Right hindlimb (tissue), 1 donor: ENCODE measurements around the gene ETFDH.
A peak's percentile ranks its signal among the peaks of the same experiment; 100 is the strongest.
"Not testable (repeated sequence)": the region's sequence is repeated elsewhere in the genome, so short reads cannot be mapped to it uniquely, and the experiment has no call there.

Experiments used
- DNase-seq: peaks from one replicate; pipeline ENCODE4 v3.0.0-alpha.2; 2018

Gene ETFDH

GRCh38 chr4:158681629-158682028, 9.5 kb downstream of the ETFDH start:
- DNase-seq = no peak

- DNase-seq = peak; percentile 38
Measured at GRCh38 chr4:158682066-158682465, 10.0 kb downstream of the ETFDH start.

GRCh38 chr4:158688813-158689212, 16.7 kb downstream of the ETFDH start:
- no peak for DNase-seq

GRCh38 chr4:158704274-158704673, 32.2 kb downstream of the ETFDH start:
- no peak for DNase-seq

GRCh38 chr4:158710814-158711213, 38.7 kb downstream of the ETFDH start:
- DNase-seq = no peak

- not testable (repeated sequence) for DNase-seq
Measured at GRCh38 chr4:158712622-158713021, 40.5 kb downstream of the ETFDH start.

GRCh38 chr4:158714937-158715336, 42.8 kb downstream of the ETFDH start:
- no peak for DNase-seq

GRCh38 chr4:158715802-158716201, 43.7 kb downstream of the ETFDH start:
- no peak for DNase-seq

- no peak for DNase-seq
Measured at GRCh38 chr4:158721680-158722079, 49.6 kb downstream of the ETFDH start.

GRCh38 chr4:158722291-158722916, 50.3 kb downstream of the ETFDH start:
- peak; percentile 35 for DNase-seq

- peak; percentile 91 for DNase-seq
Measured at GRCh38 chr4:158722917-158723793, 51.1 kb downstream of the ETFDH start, which contains the start of gene PPID. Gene PPID (minus strand): TSS chr4:158723396. CDS start chr4:158723288, 108 bp downstream.

GRCh38 chr4:158724637-158725036, 52.5 kb downstream of the ETFDH start:
- no peak for DNase-seq

GRCh38 chr4:158726633-158727032, 54.5 kb downstream of the ETFDH start:
- DNase-seq = no peak

- no peak for DNase-seq
Measured at GRCh38 chr4:158728236-158728635, 56.1 kb downstream of the ETFDH start.

GRCh38 chr4:158729716-158730559, 57.8 kb downstream of the ETFDH start:
- DNase-seq = peak; percentile 51

GRCh38 chr4:158738866-158739265, 66.8 kb downstream of the ETFDH start:
- DNase-seq = no peak

- DNase-seq = no peak
Measured at GRCh38 chr4:158739600-158739999, 67.5 kb downstream of the ETFDH start.

- DNase-seq = no peak
Measured at GRCh38 chr4:158741326-158742021, 69.4 kb downstream of the ETFDH start.

- DNase-seq = not testable (repeated sequence)
Measured at GRCh38 chr4:158746537-158746936, 74.4 kb downstream of the ETFDH start.

GRCh38 chr4:158750379-158750778, 78.3 kb downstream of the ETFDH start:
- no peak for DNase-seq

GRCh38 chr4:158754385-158755180, 82.5 kb downstream of the ETFDH start:
- no peak for DNase-seq

GRCh38 chr4:158755819-158756218, 83.7 kb downstream of the ETFDH start:
- not testable (repeated sequence) for DNase-seq
